GM10248 (cell line): ENCODE data around the gene ZNF350.
"Not testable (repeated sequence)": the region's sequence is repeated elsewhere in the genome, so short reads cannot be mapped to it uniquely, and the experiment has no call there.

Source experiments
- CTCF ChIA-PET: fragments of 300-600 bp; sonication (Branson Sonifier 250); formaldehyde crosslinking; extraction: SDS; loops from one replicate; lab custom pipeline; 2021; ENCODE audit warnings: antibody characterized with exemption; lab: Yijun Ruan, JAX
- POLR2A ChIA-PET: fragments of 350-650 bp; sonication (Branson Sonifier 250); formaldehyde crosslinking; extraction: SDS; loops from one replicate; lab custom pipeline; 2020; ENCODE audit warnings: antibody characterized with exemption; lab: Yijun Ruan, JAX
- DNase-seq: peaks from one replicate; pipeline ENCODE4 v3.0.0; 2012; ENCODE audit errors: extremely low spot score
- TF ChIP-seq, protein P1 (sequence below): IDR thresholded peaks from 2 replicates; pipeline ENCODE4 v1.5.1; 2012; ENCODE audit warnings: mild to moderate bottlenecking, low read depth; ENCODE audit errors: extremely low read depth, missing control alignments, control extremely low read depth

The ZNF350 gene

DNA sequence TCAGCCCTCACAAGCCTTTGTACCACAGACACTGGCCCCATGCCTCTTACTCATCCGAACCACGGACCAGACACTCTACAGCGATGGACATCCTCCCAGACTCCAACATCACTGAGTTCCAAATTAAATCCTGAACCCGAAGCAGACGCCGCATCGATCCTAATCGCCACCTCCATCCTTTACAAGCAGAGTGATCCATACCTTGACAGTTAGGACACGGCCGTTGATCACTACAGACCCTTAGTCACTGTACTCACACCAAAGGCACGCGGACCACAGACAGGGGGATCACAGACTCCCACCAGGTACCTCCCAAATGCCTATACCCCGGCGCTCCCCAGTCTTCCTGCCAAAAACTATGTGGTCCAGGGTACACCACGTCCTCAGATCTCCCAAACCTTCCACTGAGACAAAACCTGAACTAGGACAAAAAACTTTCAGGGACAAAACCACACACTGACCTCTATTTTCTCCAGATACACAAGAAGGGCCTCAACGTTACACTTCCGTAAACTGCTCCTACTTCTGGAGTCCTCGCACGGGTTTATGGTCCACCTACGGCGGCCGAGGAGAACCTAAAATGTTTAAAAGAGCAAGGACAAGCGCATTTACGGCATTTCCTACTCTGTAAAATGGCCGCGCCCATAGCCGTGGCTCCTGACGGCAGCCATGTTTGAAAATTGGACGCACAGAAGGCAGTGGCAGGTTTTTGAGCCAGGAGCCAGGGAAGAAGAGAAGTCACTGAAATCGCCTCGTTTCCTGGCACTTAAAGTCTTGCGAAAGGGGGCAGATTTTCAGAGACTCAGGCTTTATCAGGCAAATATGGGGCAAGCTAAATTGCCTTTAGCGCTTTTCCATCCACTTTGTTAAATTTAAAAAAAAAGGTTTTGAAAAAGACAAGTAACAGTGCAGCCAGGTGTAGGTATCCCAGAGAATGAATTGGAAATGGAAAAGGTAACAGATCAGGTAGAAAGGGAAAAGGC is at the start of gene ZNF350:
Gene ZNF350, minus strand, starts transcription at position 532 of the 983 bp plus-strand sequence. CDS start 12,480 bp downstream, outside the sequence.
- POLR2A ChIA-PET = no interaction called here
- CTCF ChIA-PET = no interaction called here

GRCh38 chr19:52034051-52034728 is 47.5 kb upstream of the ZNF350 start:
- TF ChIP-seq, protein P1, sequence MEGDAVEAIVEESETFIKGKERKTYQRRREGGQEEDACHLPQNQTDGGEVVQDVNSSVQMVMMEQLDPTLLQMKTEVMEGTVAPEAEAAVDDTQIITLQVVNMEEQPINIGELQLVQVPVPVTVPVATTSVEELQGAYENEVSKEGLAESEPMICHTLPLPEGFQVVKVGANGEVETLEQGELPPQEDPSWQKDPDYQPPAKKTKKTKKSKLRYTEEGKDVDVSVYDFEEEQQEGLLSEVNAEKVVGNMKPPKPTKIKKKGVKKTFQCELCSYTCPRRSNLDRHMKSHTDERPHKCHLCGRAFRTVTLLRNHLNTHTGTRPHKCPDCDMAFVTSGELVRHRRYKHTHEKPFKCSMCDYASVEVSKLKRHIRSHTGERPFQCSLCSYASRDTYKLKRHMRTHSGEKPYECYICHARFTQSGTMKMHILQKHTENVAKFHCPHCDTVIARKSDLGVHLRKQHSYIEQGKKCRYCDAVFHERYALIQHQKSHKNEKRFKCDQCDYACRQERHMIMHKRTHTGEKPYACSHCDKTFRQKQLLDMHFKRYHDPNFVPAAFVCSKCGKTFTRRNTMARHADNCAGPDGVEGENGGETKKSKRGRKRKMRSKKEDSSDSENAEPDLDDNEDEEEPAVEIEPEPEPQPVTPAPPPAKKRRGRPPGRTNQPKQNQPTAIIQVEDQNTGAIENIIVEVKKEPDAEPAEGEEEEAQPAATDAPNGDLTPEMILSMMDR = no peak
- POLR2A ChIA-PET = no interaction called here

More for the DNA sequence above, at the start of gene ZNF350:
- peak; percentile 84 for DNase-seq
- TF ChIP-seq, protein P1 = no peak

DNA sequence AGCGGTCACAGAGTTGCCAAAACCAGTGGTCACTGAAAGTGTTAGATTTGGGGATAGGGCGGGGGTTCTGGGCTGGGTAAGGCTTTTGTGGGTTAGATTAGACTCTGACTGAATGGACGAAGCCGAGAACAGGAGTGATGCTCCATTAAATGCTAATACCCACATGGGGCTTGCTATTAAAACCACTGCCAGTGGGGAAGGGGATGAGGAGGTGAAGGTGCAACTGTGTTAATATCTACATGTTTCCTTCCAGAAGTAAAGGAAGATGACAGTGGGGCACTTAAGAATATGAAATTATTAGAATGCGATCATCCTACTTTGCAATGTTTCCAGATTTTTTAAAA is 42.1 kb upstream of the ZNF350 start:
- DNase-seq = no peak
- ChIA-PET CTCF (no interaction called here), POLR2A (no interaction called here)
- TF ChIP-seq, protein P1 = no peak

More at GRCh38 chr19:52034051-52034728, 47.5 kb upstream of the ZNF350 start:
- DNase-seq = no peak
- CTCF ChIA-PET = no interaction called here

GRCh38 chr19:52028027-52028779 is 41.6 kb upstream of the ZNF350 start, which contains the start of gene ZNF614:
ZNF614 (minus strand) TSS chr19:52028379; CDS start chr19:52025745, 2,634 bp downstream.
- CTCF ChIA-PET = no interaction called here

GRCh38 chr19:52026255-52026990 is 39.8 kb upstream of the ZNF350 start:
- POLR2A ChIA-PET, CTCF ChIA-PET, DNase-seq: not testable (repeated sequence)

More at GRCh38 chr19:52028027-52028779, 41.6 kb upstream of the ZNF350 start, which contains the start of gene ZNF614:
- POLR2A ChIA-PET = no interaction called here
- peak; percentile 92 for DNase-seq
- TF ChIP-seq, protein P1 = no peak

DNA sequence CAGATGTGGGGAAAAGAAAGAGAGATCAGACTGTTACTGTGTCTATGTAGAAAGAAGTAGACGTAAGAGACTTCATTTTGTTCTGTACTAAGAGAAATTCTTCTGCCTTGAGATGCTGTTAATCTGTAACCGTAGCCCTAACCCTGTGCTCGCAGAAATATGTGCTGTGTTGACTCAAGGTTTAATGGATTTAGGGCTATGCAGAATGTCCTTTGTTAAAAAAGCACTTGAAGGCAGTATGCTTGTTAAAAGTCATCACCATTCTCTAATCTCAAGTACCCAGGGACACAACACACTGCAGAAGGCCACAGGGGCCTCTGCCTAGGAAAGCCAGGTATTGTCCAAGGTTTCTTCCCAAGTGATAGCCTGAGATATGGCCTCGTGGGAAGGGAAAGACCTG is 37.8 kb upstream of the ZNF350 start:
- POLR2A ChIA-PET, CTCF ChIA-PET, DNase-seq: not testable (repeated sequence)
